ENCODE data around the gene FGFR2.

FGFR2 gene

GRCh38 chr10:121428867-121429266 is 169.4 kb downstream of the FGFR2 start:
- H4K20me1 ChIP-seq (ENCODE audit: control insufficient read depth, insufficient read depth, low read depth, low read length) = no peaks in the 10 kb centered on the region
- H3K9me3 ChIP-seq (ENCODE audit: control insufficient read depth, insufficient read depth, low read length) = no peaks in the 10 kb centered on the region; the same call in 1 of the 2 replicates
- no peaks in the 10 kb centered on the region for H3K79me2 ChIP-seq (ENCODE audit: control insufficient read depth, low read length)
- H3K4me2 ChIP-seq (ENCODE audit: low read length) = no peak overlapping the region
- no peak overlapping the region for H3K4me3 ChIP-seq (ENCODE audit: low read length)
- TF ChIP-seq CTCF (IDR thresholded peaks at IDR 0.05; ENCODE audit: low read depth, low read length, poor library complexity, severe bottlenecking) (no peak), EZH2phosphoT487 (IDR thresholded peaks at IDR 0.05; ENCODE audit: borderline replicate concordance, low read length) (no peak)
- H3F3A ChIP-seq (ENCODE audit: control insufficient read depth, insufficient read depth) = no peaks in the 10 kb centered on the region
- H3K4me1 ChIP-seq (ENCODE audit: control insufficient read depth, low read length) = no peaks in the 10 kb centered on the region
- no peak overlapping the region for H3K27ac ChIP-seq (ENCODE audit: low read depth, low read length)
- H3K36me3 ChIP-seq (ENCODE audit: control insufficient read depth, low read length) = no peaks in the 10 kb centered on the region
- no peaks in the 10 kb centered on the region for H3K9me2 ChIP-seq (replicated peaks; ENCODE audit: control insufficient read depth, low read length)
- H3K27me3 ChIP-seq (ENCODE audit: control insufficient read depth, low read length) = no peaks in the 10 kb centered on the region
